H1 (cell line): ENCODE measurements around the gene AKR1C1. TPM values are rescaled to one million over a fixed set of nuclear protein-coding genes. Genes with fewer than 3 reads are reported as not detected.
"Not testable (repeated sequence)": the region's sequence is repeated elsewhere in the genome, so short reads cannot be mapped to it uniquely, and the experiment has no call there.

Experiments
- CTCF ChIA-PET: fragments of 300-600 bp; sonication (Branson Sonifier 250); formaldehyde crosslinking; loops from one replicate; lab custom pipeline; 2021; ENCODE audit not compliant: partially characterized antibody; lab: Charles Lee
- POLR2A ChIA-PET: fragments of 300-600 bp; sonication (Branson Sonifier 250); formaldehyde crosslinking; loops from one replicate; lab custom pipeline; 2021; ENCODE audit warnings: inconsistent platforms; ENCODE audit not compliant: partially characterized antibody; lab: Charles Lee
- DNase-seq, 2 experiments: peaks; one replicate each; pipeline versions ENCODE4 v3.0.0 to v3.0.0-alpha.2; 2010 to 2022; ENCODE audit warnings: low spot score in 2 of 2, low read depth in 1 of 2, mixed read lengths in 1 of 2
- FAIRE-seq: peaks from 2 replicates; lab custom pipeline; 2011; peaks lifted over from hg19 to GRCh38; lab: Jason Lieb, UNC
- H2AFZ ChIP-seq: 2 replicates; pipeline ENCODE4 v1.8.1; 2012; ENCODE audit warnings: low read length, inconsistent platforms
- H2AK5ac ChIP-seq: 2 replicates; pipeline ENCODE4 v1.6.1; 2013; ENCODE audit warnings: low read depth, low read length
- H2BK120ac ChIP-seq: replicated peaks from 2 replicates; pipeline ENCODE3; 2013; ENCODE audit warnings: low read depth, low read length, inconsistent platforms
- H2BK12ac ChIP-seq: 2 replicates; pipeline ENCODE4 v1.6.1; 2013; ENCODE audit warnings: low read depth, low read length
- H2BK15ac ChIP-seq: 2 replicates; pipeline ENCODE4 v1.6.1; 2013; ENCODE audit warnings: low read length
- H2BK20ac ChIP-seq: 2 replicates; pipeline ENCODE4 v1.6.1; 2013; ENCODE audit warnings: low read length
- H2BK5ac ChIP-seq: 2 replicates; pipeline ENCODE4 v1.6.1; 2013; ENCODE audit warnings: low read depth, low read length
- H3K14ac ChIP-seq: 2 replicates; pipeline ENCODE4 v1.6.1; 2013; ENCODE audit warnings: inconsistent platforms; ENCODE audit not compliant: insufficient read length
- H3K18ac ChIP-seq: 2 replicates; pipeline ENCODE4 v1.6.1; 2013; ENCODE audit warnings: low read length; ENCODE audit errors: extremely low read depth
- H3K23ac ChIP-seq: 2 replicates; pipeline ENCODE4 v1.6.1; 2013; ENCODE audit warnings: inconsistent platforms; ENCODE audit not compliant: insufficient read length
- H3K23me2 ChIP-seq: 2 replicates; pipeline ENCODE4 v1.6.1; 2013; ENCODE audit warnings: low read depth, low read length
- H3K27ac ChIP-seq: 2 replicates; pipeline ENCODE4 v1.6.1; 2011; ENCODE audit warnings: low read depth, low read length, inconsistent platforms
- H3K27me3 ChIP-seq, 4 experiments: replicated peaks in 1 of 4; 1 replicate in 1 of 4; 2 replicates in 3 of 4; pipeline versions ENCODE4 v1.6.1 to v1.8.1; 2011 to 2013; ENCODE audit warnings: low read length in 3 of 4, mild to moderate bottlenecking in 3 of 4, inconsistent platforms in 2 of 4, mixed read lengths in 2 of 4, moderate library complexity in 1 of 4; ENCODE audit not compliant: control insufficient read depth in 3 of 4, insufficient read depth in 3 of 4; ENCODE audit errors: extremely low read depth in 1 of 4
- H3K36me3 ChIP-seq, 4 experiments: 2 replicates each; pipeline versions ENCODE4 v1.6.1 to v1.8.1; 2011 to 2013; ENCODE audit warnings: mild to moderate bottlenecking in 4 of 4, low read length in 3 of 4, moderate library complexity in 2 of 4, control low read depth in 1 of 4, inconsistent platforms in 1 of 4; ENCODE audit not compliant: insufficient read depth in 4 of 4, control insufficient read depth in 2 of 4
- H3K4ac ChIP-seq: replicated peaks from 2 replicates; pipeline ENCODE3; 2013; ENCODE audit warnings: low read length, low read depth, mixed read lengths, inconsistent platforms; ENCODE audit not compliant: insufficient read length
- H3K4me1 ChIP-seq, 4 experiments: replicated peaks in 1 of 4; 1 replicate in 1 of 4; 2 replicates in 3 of 4; pipeline versions ENCODE4 v1.6.1 to v1.8.1; 2011 to 2013; ENCODE audit warnings: low read length in 3 of 4, inconsistent platforms in 2 of 4, mixed read lengths in 1 of 4; ENCODE audit not compliant: insufficient read depth in 4 of 4, control insufficient read depth in 3 of 4
- H3K4me2 ChIP-seq, 2 experiments: 2 replicates each; pipeline versions ENCODE4 v1.6.1 to v1.8.1; 2011 to 2013; ENCODE audit warnings: low read depth in 2 of 2, low read length in 2 of 2, control low read depth in 1 of 2, inconsistent platforms in 1 of 2, mild to moderate bottlenecking in 1 of 2; ENCODE audit not compliant: insufficient read depth in 1 of 2
- H3K4me3 ChIP-seq, 4 experiments: fragments of 200-600, 300-600 bp in 1 of 4; sonication (generic), shearing (Covaris generic), sonication (Bioruptor Twin) in 1 of 4; 2 replicates each; pipeline versions ENCODE4 v1.5.1 to v1.8.1; 2011 to 2016; ENCODE audit warnings: low read length in 4 of 4, low read depth in 3 of 4, control low read depth in 2 of 4, inconsistent platforms in 2 of 4, mild to moderate bottlenecking in 2 of 4, mixed read lengths in 1 of 4, moderate library complexity in 1 of 4; ENCODE audit not compliant: insufficient read depth in 2 of 4; ENCODE audit errors: extremely low read depth in 1 of 4
- H3K56ac ChIP-seq: replicated peaks from 2 replicates; pipeline ENCODE3; 2013; ENCODE audit warnings: low read depth, mild to moderate bottlenecking, mixed read lengths, low read length, inconsistent platforms; ENCODE audit not compliant: insufficient read length
- H3K79me1 ChIP-seq: 2 replicates; pipeline ENCODE4 v1.6.1; 2013; ENCODE audit warnings: low read depth, low read length, control low read depth
- H3K79me2 ChIP-seq, 2 experiments: 2 replicates each; pipeline versions ENCODE4 v1.6.1 to v1.8.1; 2012 to 2013; ENCODE audit warnings: low read length in 2 of 2, mild to moderate bottlenecking in 2 of 2, inconsistent platforms in 1 of 2; ENCODE audit not compliant: insufficient read depth in 2 of 2, control insufficient read depth in 1 of 2
- H3K9ac ChIP-seq, 4 experiments: replicated peaks in 1 of 4; 1 replicate in 1 of 4; 2 replicates in 3 of 4; pipeline versions ENCODE4 v1.6.1 to v1.8.1; 2011 to 2013; ENCODE audit warnings: low read depth in 3 of 4, low read length in 3 of 4, control low read depth in 2 of 4, mild to moderate bottlenecking in 2 of 4, moderate library complexity in 2 of 4, inconsistent platforms in 1 of 4; ENCODE audit errors: extremely low read depth in 1 of 4
- H3K9me3 ChIP-seq, 2 experiments: 2 replicates each; pipeline versions ENCODE4 v1.6.1 to v1.8.1; 2012 to 2013; ENCODE audit warnings: mild to moderate bottlenecking in 2 of 2, moderate library complexity in 2 of 2, control low read depth in 1 of 2, inconsistent platforms in 1 of 2, low read depth in 1 of 2, low read length in 1 of 2, mixed read lengths in 1 of 2; ENCODE audit not compliant: insufficient read depth in 2 of 2
- H4K20me1 ChIP-seq, 2 experiments: replicated peaks in 1 of 2; 2 replicates each; pipeline versions ENCODE3 to v1.8.1; 2011 to 2013; ENCODE audit warnings: inconsistent platforms in 2 of 2, low read length in 2 of 2, mild to moderate bottlenecking in 1 of 2; ENCODE audit not compliant: insufficient read depth in 2 of 2, control insufficient read depth in 1 of 2
- H4K5ac ChIP-seq: 2 replicates; pipeline ENCODE4 v1.6.1; 2013; ENCODE audit warnings: low read length, low read depth, mixed read lengths, inconsistent platforms; ENCODE audit not compliant: insufficient read length
- H4K8ac ChIP-seq: 2 replicates; pipeline ENCODE4 v1.8.0; 2013; ENCODE audit warnings: mild to moderate bottlenecking, moderate library complexity, low read length, inconsistent platforms; ENCODE audit not compliant: insufficient read depth; ENCODE audit errors: extremely low read depth
- H4K91ac ChIP-seq: replicated peaks from 2 replicates; pipeline ENCODE3; 2013; ENCODE audit warnings: low read length, mixed read lengths, inconsistent platforms; ENCODE audit not compliant: insufficient read length
- ASH2L ChIP-seq: fragments of 200-600, 300-600 bp; sonication (generic); IDR thresholded peaks from one replicate; pipeline ENCODE4 v1.7.1; 2017; ENCODE audit warnings: low read length
- GABPA ChIP-seq: IDR thresholded peaks from 2 replicates; pipeline ENCODE4 v1.6.1; 2011; ENCODE audit warnings: mild to moderate bottlenecking, low read length, moderate library complexity, borderline replicate concordance; ENCODE audit not compliant: insufficient read depth
- NRF1 ChIP-seq: IDR thresholded peaks from 2 replicates; pipeline ENCODE4 v1.6.1; 2011; ENCODE audit warnings: mild to moderate bottlenecking, low read depth, low read length, improper control_type of control experiment
- POLR2A ChIP-seq, 2 experiments: IDR thresholded peaks; 1 replicate in 1 of 2; 2 replicates in 1 of 2; pipeline ENCODE4 v1.6.1; 2011; ENCODE audit warnings: low read depth in 2 of 2, low read length in 2 of 2, mild to moderate bottlenecking in 2 of 2; ENCODE audit errors: control extremely low read depth in 1 of 2
- POU5F1 ChIP-seq: IDR thresholded peaks from 2 replicates; pipeline ENCODE4 v1.6.1; 2011; ENCODE audit warnings: low read depth, mild to moderate bottlenecking, low read length, moderate library complexity
- RXRA ChIP-seq: IDR thresholded peaks from 2 replicates; pipeline ENCODE4 v1.6.1; 2011; ENCODE audit warnings: low read depth, mild to moderate bottlenecking, low read length, moderate library complexity; ENCODE audit not compliant: insufficient read depth
- SIX5 ChIP-seq: IDR thresholded peaks from 2 replicates; pipeline ENCODE4 v1.6.1; 2011; ENCODE audit warnings: mild to moderate bottlenecking, low read depth, low read length
- TAF7 ChIP-seq: optimal IDR thresholded peaks from 2 replicates; pipeline ENCODE3; 2011; ENCODE audit warnings: low read depth, mild to moderate bottlenecking, inconsistent platforms, low read length, moderate library complexity, borderline replicate concordance
- WGBS, 2 experiments: shearing (Covaris generic) in 1 of 2; methylation state at CpG; one replicate each; pipeline versions ENCODE4 v1.1.6 to v1.1.7; 2013 to 2015; ENCODE audit warnings: low lambda C conversion rate in 2 of 2, mixed read lengths in 2 of 2, inconsistent platforms in 1 of 2, low coverage in 1 of 2, missing lambda C conversion rate in 1 of 2; ENCODE audit not compliant: insufficient replicate concordance in 2 of 2, insufficient coverage in 1 of 2, insufficient read length in 1 of 2; ENCODE audit errors: extremely low coverage in 1 of 2, missing lambda C conversion rate in 1 of 2; 5-methylcytosine and 5-hydroxymethylcytosine counted together
- polyA plus RNA-seq, 7 experiments: library from polyadenylated mRNA; depleted of rRNA in 3 of 7; stranded (reverse) in 5 of 7; unstranded in 2 of 7; fragments of >200 nt in 5 of 7; fragments of 200-250 nt in 2 of 7; gene quantifications; 1 replicate in 5 of 7; 2 replicates in 1 of 7; 4 replicates in 1 of 7; pipeline versions ENCODE4 v1.2.1 to v1.2.3, GENCODE V29; 2011 to 2013; ENCODE audit warnings: missing spikeins in 2 of 7, mixed read lengths in 2 of 7
- total RNA-seq: library from RNA; stranded (reverse); fragmentation: NEBNext Ultra II Directional; extraction: Animal tissue kit (Norgen Biotek cat#: 25700); gene quantifications from 2 replicates; pipeline ENCODE4 v1.2.1, GENCODE V29; 2021
- TF ChIP-seq, protein P1 (sequence below), 3 experiments: IDR thresholded peaks; 1 replicate in 2 of 3; 2 replicates in 1 of 3; pipeline versions ENCODE4 v1.5.1 to v1.6.1; 2011; ENCODE audit warnings: low read length in 3 of 3, mild to moderate bottlenecking in 3 of 3, inconsistent platforms in 2 of 3, low read depth in 1 of 3, moderate library complexity in 1 of 3; ENCODE audit not compliant: insufficient read depth in 1 of 3; ENCODE audit errors: control extremely low read depth in 1 of 3

Gene AKR1C1
- total and polyA plus RNA-seq, 2 of the 8 experiments (the other 6 are each of a cell fraction or from before 2014, with no cell fraction given) = 1.4 to 2.1 TPM

DNA sequence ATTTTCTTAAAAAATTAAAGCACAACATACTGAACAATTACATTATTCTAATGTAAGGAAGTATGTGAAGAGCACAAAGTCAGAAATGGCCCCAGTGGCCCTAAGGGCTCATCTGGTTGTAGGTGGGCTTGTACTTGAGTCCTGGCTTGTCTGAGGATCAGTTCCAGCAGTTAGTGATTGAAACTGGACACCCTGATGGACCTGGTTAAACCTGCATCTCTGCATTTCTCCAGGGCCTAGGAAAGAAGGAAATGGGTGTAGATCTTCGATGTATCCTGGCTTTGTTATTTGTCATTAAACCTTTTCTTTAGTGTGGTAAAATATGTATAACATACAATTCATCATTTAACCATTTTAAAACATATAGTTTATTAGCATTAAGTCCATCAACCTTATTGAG, 50.2 kb downstream of the AKR1C1 start (continued):
- TF ChIP-seq, protein P1, sequence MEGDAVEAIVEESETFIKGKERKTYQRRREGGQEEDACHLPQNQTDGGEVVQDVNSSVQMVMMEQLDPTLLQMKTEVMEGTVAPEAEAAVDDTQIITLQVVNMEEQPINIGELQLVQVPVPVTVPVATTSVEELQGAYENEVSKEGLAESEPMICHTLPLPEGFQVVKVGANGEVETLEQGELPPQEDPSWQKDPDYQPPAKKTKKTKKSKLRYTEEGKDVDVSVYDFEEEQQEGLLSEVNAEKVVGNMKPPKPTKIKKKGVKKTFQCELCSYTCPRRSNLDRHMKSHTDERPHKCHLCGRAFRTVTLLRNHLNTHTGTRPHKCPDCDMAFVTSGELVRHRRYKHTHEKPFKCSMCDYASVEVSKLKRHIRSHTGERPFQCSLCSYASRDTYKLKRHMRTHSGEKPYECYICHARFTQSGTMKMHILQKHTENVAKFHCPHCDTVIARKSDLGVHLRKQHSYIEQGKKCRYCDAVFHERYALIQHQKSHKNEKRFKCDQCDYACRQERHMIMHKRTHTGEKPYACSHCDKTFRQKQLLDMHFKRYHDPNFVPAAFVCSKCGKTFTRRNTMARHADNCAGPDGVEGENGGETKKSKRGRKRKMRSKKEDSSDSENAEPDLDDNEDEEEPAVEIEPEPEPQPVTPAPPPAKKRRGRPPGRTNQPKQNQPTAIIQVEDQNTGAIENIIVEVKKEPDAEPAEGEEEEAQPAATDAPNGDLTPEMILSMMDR (IDR thresholded peaks at IDR 0.05; ENCODE audit: control extremely low read depth in 1 of 3, insufficient read depth in 1 of 3, low read depth in 1 of 3, low read length in 3 of 3) = no peak
- no peak for TF ChIP-seq SIX5
- TF ChIP-seq ASH2L = no peak
- TF ChIP-seq NRF1 = no peak
- no peak for TF ChIP-seq POLR2A (IDR thresholded peaks at IDR 0.05; ENCODE audit: control extremely low read depth in 1 of 2, low read depth in 2 of 2, low read length in 2 of 2)
- TF ChIP-seq GABPA = no peak
- TF ChIP-seq RXRA = no peak
- TF ChIP-seq POU5F1 = no peak
- no peak for TF ChIP-seq TAF7

GRCh38 chr10:5014200-5014910, 51.1 kb downstream of the AKR1C1 start:
- H4K91ac ChIP-seq, H2AK5ac ChIP-seq, FAIRE-seq, H2AFZ ChIP-seq, H3K23me2 ChIP-seq, H2BK12ac ChIP-seq, H2BK15ac ChIP-seq, H4K8ac ChIP-seq, H3K79me2 ChIP-seq, H3K4me1 ChIP-seq, H3K9ac ChIP-seq, H3K18ac ChIP-seq, H3K23ac ChIP-seq, H2BK120ac ChIP-seq, H4K5ac ChIP-seq, H4K20me1 ChIP-seq, H3K9me3 ChIP-seq, H3K4ac ChIP-seq, DNase-seq, POLR2A ChIA-PET, H3K36me3 ChIP-seq, H3K79me1 ChIP-seq, H3K56ac ChIP-seq, H2BK5ac ChIP-seq, H3K4me3 ChIP-seq, H3K27me3 ChIP-seq, H3K14ac ChIP-seq, H3K4me2 ChIP-seq, H2BK20ac ChIP-seq, H3K27ac ChIP-seq: not testable (repeated sequence)
- WGBS, 2 experiments = 92% methylated on average over 4 of the region's 4 CpGs; no CpG with 5 or more reads in 1 of the 2 experiments
- CTCF ChIA-PET = interaction anchor here (0.9 kb wide), 1 partner anchor 166 kb away, joined by 3 read pairs; no protein-coding TSS in a partner anchor
